ENCODE measurements around the gene LRRC49.

DNA sequence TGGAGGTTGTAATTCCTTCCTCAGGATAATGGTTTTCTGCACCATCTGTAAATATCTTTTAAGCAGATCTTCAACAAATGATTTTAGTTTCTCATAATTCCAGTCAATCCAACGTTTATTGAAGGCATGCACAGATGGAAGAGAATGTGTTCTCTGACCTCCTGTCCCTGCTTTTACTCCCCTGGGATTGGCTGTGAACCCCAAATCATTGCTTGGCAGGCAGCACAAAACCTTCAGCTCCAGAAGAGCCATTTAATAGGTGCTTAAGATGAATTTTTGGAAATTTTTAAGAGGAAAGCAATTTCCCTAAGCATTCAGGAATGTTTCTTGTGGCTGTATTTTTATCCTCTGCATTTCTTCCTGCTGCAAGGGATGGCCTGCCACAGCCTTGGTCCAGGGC, 197.2 kb downstream of the LRRC49 start:
- TF ChIP-seq, protein P1, sequence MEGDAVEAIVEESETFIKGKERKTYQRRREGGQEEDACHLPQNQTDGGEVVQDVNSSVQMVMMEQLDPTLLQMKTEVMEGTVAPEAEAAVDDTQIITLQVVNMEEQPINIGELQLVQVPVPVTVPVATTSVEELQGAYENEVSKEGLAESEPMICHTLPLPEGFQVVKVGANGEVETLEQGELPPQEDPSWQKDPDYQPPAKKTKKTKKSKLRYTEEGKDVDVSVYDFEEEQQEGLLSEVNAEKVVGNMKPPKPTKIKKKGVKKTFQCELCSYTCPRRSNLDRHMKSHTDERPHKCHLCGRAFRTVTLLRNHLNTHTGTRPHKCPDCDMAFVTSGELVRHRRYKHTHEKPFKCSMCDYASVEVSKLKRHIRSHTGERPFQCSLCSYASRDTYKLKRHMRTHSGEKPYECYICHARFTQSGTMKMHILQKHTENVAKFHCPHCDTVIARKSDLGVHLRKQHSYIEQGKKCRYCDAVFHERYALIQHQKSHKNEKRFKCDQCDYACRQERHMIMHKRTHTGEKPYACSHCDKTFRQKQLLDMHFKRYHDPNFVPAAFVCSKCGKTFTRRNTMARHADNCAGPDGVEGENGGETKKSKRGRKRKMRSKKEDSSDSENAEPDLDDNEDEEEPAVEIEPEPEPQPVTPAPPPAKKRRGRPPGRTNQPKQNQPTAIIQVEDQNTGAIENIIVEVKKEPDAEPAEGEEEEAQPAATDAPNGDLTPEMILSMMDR (IDR thresholded peaks at IDR 0.05) = no peak
- no peak for TF ChIP-seq POLR2A (IDR thresholded peaks at IDR 0.05)

Data from heart left ventricle (tissue), 13 donors.